Inflammatory macrophage treated with lipopolysaccharide for 1 hour (primary cell): Measurements from ENCODE around the gene LIMD2.
"Not testable (repeated sequence)": the region's sequence is repeated elsewhere in the genome, so short reads cannot be mapped to it uniquely, and the experiment has no call there.

Experiments used
- DNase-seq, 2 donors: peaks; one replicate each; pipeline ENCODE4 v3.0.0-alpha.2; 2020 to 2022

Gene LIMD2

DNA sequence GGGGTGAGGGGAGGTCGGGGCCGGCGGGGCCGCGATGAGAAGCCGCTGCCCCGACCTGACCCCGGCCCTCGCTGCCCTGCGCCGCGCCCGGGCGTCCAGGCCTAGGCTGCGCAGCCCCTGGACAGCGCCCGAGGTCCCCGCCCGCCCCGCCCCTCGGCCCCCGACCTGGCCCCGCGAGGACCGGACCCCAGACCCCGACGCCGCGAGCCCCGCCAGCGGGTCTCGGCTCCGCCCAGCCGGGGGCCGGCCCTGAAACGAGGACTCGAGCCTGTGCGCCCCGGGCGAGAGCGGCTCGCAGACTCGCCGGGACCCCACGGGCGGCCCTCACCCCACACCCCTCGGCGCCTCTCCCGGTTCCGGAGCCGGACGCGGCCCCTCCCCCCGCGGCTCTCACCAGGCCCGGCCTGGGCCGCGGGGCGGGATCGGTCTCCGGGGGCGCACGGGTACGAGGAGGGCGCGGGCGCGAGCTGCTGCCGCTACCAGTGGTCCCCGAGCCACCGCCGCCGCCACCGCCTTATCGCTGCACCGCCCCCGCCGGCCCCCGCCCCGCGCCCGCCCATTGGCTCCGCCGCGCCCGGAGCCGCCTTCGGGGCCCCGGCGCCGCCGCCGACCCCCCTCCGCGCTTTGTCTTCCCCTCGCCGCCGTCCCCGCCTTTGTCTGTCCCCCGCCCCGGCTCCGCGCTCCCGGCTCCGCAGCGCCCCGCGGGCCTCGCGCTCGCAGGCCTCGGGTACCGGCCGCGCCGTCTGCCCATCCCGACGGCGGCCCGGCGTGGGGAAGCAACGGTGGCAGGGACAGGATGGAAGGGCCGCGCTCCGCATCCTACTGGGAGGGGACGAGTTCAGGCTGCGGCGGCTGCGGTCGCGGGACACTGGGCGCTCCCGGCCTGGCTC, at the start of gene LIMD2:
LIMD2 (minus strand) TSS at position 488 of the 890 bp plus-strand sequence. CDS start 827 bp downstream, outside the sequence.
- peak; percentile 10 to 15 for DNase-seq

DNA sequence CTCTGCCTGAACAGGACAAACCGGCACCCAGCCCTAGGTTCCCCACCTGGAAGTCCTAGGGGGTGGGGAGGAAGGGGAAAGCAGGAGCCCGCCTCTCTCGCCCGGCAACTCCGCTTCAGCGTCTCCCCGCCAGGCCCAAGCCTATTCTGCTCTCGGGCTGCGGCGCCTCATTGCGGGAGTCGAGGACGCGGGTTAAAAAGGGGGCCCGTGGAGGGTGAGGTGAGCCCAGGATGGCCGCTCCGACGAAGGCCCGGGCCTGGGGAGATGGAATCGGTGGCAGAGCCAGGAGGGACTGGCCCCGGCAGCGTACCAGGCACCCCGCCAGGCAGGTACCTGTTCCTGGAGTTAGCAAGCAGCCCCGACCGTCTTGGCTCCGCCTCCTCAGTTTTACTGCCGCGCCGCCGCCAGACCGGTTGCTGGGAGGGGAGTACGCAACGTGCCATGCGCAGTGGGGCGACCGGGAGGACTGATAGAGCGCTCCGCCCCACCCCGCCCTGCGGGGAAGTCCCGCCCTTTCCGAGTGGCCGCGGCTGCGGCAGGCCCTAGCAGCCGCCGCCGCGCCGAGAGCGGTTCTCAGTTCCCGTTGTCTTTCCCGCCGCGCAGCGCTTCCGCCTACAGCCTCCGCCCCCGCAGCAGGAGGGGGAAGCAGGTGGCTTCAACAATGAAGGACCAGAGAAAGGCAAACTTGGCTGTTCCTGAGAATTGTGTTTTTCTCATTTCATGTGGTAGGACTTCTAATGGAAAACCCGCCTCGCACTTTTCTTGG, 41.7 kb upstream of the LIMD2 start, which contains the start of gene STRADA:
STRADA (minus strand) TSS at position 392 of the 766 bp plus-strand sequence. CDS start 13,430 bp downstream, outside the sequence.
- DNase-seq, result peak; percentile 94 to 97

DNA sequence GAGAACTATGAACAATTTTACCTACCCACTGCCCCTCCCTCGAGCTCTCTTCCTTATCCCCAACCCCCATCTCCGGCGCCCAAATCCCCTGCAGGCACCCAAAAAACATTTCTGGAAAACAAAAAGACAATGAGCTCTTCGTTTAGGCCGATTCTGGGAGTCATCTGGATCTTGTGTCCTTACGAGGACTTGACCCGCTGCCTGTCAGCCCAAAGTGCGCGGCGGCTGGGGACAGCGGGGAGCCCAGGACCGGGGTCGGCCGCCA, 41.1 kb upstream of the LIMD2 start:
- no peak for DNase-seq

GRCh38 chr17:63740464-63741142, 40.7 kb upstream of the LIMD2 start:
- no peak for DNase-seq

- DNase-seq, result peak in 1 of 2 donors; percentile 12
Observed at GRCh38 chr17:63735691-63736090, 35.8 kb upstream of the LIMD2 start.

GRCh38 chr17:63722403-63722802, 22.5 kb upstream of the LIMD2 start:
- DNase-seq, result no peak

DNA sequence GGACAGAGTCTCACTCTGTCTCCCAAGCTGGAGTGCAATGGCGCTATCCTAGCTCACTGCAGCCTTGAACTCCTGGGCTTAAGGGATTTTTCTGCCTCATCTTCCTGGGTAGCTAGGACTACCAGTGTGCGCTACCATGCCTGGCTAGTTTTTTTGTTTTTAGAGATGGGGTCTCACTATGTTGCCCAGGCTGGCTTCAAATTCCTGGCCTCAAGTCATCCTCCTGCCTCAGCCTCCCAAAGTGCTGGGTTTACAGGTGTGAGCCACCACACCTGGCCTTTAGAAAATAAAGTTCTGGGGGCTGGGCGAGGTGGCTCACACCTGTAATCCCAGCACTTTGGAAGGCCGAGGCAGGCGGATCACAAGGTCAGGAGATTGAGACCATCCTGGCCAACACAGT, 20.3 kb upstream of the LIMD2 start:
- not testable (repeated sequence) for DNase-seq

DNA sequence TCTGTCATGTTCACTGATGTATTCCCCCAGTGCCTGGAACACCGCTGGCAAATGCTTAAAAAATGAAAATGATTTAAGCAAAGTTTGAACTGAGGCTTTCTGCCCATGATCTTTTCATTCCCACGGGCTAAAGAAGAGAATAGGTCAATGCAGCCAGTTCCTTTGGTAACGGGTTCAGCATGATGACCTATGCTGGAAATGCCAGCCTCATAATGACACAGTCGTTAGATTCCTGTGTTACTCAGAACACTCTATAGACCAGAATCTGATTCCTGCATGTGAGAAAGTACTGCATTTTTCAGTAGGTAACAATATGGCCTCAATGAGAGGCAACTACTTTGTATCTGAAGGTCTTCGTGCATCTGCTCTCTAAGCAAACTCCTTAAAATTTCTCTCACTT, 19.1 kb upstream of the LIMD2 start:
- no peak for DNase-seq

DNA sequence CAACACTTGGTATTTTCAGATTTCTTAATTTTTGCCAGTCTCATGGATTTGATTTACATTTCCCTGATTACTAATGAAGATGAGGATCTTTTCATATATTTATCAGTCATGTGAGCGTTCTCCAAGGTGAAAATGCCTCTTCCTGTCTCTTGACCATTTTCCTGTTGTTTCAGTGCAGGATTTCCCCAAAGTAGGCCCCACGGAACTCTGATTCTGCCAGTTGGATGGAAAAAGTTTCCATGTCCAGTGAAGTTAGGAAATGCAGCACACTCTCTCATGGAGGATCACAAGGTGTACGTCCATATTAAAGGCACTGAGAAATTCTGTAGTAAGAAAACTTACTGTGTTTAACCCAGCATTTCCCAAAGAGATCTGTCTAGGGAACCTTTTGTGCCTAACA, 16.5 kb upstream of the LIMD2 start:
- no peak for DNase-seq

GRCh38 chr17:63714550-63715277, 14.8 kb upstream of the LIMD2 start:
- no peak for DNase-seq

GRCh38 chr17:63709110-63709509, 9.2 kb upstream of the LIMD2 start:
- DNase-seq, result no peak

DNA sequence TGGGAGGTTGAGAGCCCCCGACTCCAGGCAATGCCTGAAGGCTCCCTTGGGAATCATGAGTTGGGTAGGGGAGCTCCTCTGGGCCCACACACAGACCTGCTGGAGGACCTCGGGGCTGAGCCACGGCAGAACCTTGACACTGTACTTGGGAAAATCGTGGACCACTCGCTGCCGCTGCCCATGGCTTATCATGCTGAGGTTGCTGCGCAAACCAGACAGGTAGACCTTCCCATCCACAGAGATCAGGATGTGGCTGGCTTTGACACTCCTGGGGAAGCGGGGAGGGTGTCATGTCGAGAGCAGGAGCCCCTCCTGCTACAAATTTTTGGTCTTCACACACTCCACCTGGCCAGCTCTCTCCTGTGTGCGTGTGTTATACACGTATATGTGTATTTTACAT, 7.2 kb upstream of the LIMD2 start:
- no peak for DNase-seq

DNA sequence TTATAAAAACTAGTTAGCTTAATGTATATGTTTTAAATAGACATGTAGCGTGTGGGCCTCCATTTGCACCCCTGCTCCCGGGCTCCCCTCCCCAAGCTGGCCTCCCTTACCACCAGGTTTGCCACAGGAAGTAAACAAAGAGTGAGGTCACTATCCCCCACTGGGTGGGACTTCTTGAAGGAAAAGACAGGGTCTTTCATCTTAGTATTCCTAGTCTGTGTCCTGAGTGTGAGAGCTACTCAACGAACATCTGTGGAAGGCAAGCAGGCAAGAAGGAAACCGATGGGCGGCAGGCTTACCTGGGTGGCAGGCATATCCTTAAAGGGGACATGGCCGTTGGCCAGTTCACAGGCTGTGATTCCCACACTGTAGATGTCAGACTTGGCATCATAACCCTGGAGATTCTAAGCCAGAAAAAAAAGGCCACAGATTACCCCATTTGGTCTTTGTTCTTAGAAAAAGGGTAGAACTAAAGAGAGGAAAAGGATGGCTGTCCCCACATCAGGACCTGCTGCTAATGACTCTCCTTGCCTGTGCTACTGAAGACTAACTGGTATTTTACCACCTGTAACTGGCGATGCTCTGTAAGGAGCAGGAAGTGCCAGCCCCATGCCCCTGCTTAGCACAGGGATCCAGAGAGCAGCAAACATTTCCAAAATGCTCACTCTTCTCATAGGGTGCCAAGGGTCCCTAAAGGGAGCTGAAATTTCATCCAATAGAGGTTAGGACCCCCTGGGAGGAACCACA, 6.6 kb upstream of the LIMD2 start:
- no peak for DNase-seq

DNA sequence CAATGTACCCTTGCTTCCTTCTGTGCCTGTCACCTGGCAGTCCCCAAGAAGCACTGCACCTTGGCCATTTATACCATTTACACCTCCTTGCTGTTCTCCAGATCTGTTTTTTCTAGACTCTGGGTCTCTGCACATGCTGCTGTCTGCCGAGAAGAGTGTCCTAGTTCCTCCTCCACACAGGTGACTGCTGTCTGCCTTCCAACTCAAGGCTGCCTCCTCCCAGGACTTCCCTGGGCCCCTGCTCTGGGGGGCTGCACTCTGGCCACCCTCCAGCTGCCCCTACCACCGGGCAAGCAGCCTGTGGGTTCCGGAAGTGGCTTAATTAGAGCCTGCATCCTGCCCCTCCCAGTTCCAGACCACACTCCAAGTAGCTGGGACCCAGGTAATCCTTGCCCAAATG, 5.7 kb upstream of the LIMD2 start:
- DNase-seq, result no peak

DNA sequence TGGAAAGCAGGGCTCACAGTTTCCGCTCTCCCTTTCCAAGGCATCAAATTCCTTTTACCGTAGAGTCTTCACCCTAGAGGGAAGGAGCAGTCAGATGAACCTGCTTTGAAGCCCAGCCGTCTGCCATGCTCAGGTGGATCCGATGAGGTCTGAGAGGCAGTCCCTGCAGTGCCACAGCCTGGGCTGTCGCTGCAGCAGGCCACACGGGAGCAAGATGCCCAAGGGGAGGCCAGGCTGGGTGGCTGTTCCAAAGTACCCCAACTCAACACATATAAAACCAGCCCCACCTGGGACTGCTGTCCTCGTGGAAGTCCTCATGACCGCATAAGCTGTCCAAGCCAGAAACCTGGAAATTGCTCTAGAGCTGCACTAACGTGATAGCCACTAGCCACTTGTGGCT, 4.9 kb upstream of the LIMD2 start:
- no peak for DNase-seq

- no peak for DNase-seq
Observed at GRCh38 chr17:63704259-63704576, 4.3 kb upstream of the LIMD2 start.

GRCh38 chr17:63703556-63704258, 3.8 kb upstream of the LIMD2 start:
- DNase-seq, result no peak

GRCh38 chr17:63703029-63703428, 3.1 kb upstream of the LIMD2 start:
- no peak for DNase-seq

DNA sequence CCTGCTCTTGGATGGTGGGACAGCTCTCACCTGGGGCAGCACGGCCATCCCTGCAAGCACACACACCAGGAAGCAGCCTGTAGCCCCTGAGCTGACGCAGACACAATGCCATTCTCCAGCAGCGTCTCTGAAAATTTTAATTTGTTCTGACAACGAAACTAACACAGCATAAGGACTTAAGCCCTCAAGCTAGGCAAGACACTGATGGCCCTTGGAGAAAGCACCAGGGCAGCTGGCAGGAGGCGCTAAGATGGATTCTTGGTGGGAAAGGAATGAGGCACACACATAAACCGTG, 2.7 kb upstream of the LIMD2 start:
- DNase-seq, result no peak

- DNase-seq, result peak; percentile 40 to 56
Observed at GRCh38 chr17:63701868-63702720, 2.2 kb upstream of the LIMD2 start.

- DNase-seq, result peak in 1 of 2 donors; percentile 1
Observed at GRCh38 chr17:63701456-63701820, 1.5 kb upstream of the LIMD2 start.
